AG09319 (cell line): ENCODE measurements around the gene CEMIP.

Experiments used
- DNase-seq: peaks from one replicate; pipeline ENCODE4 v3.0.0-alpha.2; 2010; ENCODE audit warnings: low read depth; ENCODE audit errors: extremely low read depth
- CTCF ChIP-seq: IDR thresholded peaks from 2 replicates; pipeline ENCODE4 v1.5.1; 2011; ENCODE audit warnings: low read depth, mild to moderate bottlenecking, inconsistent platforms, low read length, moderate library complexity

Gene CEMIP

GRCh38 chr15:80931191-80931590 is 152.0 kb downstream of the CEMIP start:
- no peak for DNase-seq
- no peak for TF ChIP-seq CTCF

GRCh38 chr15:80931721-80932512 is 152.7 kb downstream of the CEMIP start:
- no peak for DNase-seq
- TF ChIP-seq CTCF, result no peak

- no peak for TF ChIP-seq CTCF
- DNase-seq, result no peak
These were observed 153.3 kb downstream of the CEMIP start for GRCh38 chr15:80932513-80932815.

GRCh38 chr15:80932989-80933388 is 153.8 kb downstream of the CEMIP start:
- TF ChIP-seq CTCF, result no peak
- DNase-seq, result no peak

GRCh38 chr15:80934761-80935221 is 155.6 kb downstream of the CEMIP start:
- no peak for TF ChIP-seq CTCF

GRCh38 chr15:80936288-80937078 is 157.3 kb downstream of the CEMIP start:
- no peak; the same call in 1 of the 2 replicates for TF ChIP-seq CTCF
- no peak for DNase-seq

More at GRCh38 chr15:80934761-80935221, 155.6 kb downstream of the CEMIP start:
- DNase-seq, result no peak

- DNase-seq, result no peak
- no peak for TF ChIP-seq CTCF
These were observed 158.5 kb downstream of the CEMIP start for GRCh38 chr15:80937718-80938117.
